CD8-positive, alpha-beta memory T cell (primary cell): Measurements from ENCODE around the gene PRAMEF6. TPM values are rescaled to one million over a fixed set of nuclear protein-coding genes. Genes with fewer than 3 reads are reported as not detected.
"Not testable (repeated sequence)": the region's sequence is repeated elsewhere in the genome, so short reads cannot be mapped to it uniquely, and the experiment has no call there.

Source experiments
- CTCF ChIA-PET: fragments of 350-600 bp; sonication (Branson Sonifier 250); formaldehyde crosslinking; loops from one replicate; lab custom pipeline; 2021; ENCODE audit warnings: antibody characterized with exemption; lab: Charles Lee
- POLR2A ChIA-PET: fragments of 350-600 bp; sonication (Branson Sonifier 250); formaldehyde crosslinking; loops from one replicate; lab custom pipeline; 2021; ENCODE audit warnings: antibody characterized with exemption; lab: Charles Lee
- DNase-seq, 5 donors: peaks; one replicate each; pipeline versions ENCODE4 v3.0.0 to v3.0.0-alpha.2; 2020 to 2022; ENCODE audit warnings: mixed read lengths in 1 of 5
- H3K27ac ChIP-seq: one replicate; pipeline ENCODE4 v1.7.0; 2013; ENCODE audit warnings: low read depth, mild to moderate bottlenecking, low read length, moderate library complexity
- H3K27me3 ChIP-seq: 2 replicates; pipeline ENCODE4 v1.7.0; 2013; ENCODE audit warnings: low read length, mild to moderate bottlenecking; ENCODE audit not compliant: insufficient read depth, poor library complexity, severe bottlenecking
- H3K36me3 ChIP-seq: 2 replicates; pipeline ENCODE4 v1.7.0; 2013; ENCODE audit warnings: mild to moderate bottlenecking, low read length, moderate library complexity; ENCODE audit not compliant: insufficient read depth
- H3K4me1 ChIP-seq: 2 replicates; pipeline ENCODE4 v1.7.0; 2013; ENCODE audit warnings: mild to moderate bottlenecking, low read length, moderate library complexity; ENCODE audit not compliant: insufficient read depth
- H3K4me3 ChIP-seq: 2 replicates; pipeline ENCODE4 v1.7.0; 2013; ENCODE audit warnings: mild to moderate bottlenecking, low read length
- H3K9me3 ChIP-seq: 2 replicates; pipeline ENCODE4 v1.7.0; 2013; ENCODE audit warnings: mild to moderate bottlenecking, low read length
- H3K27ac Mint-ChIP-seq, 8 donors: one replicate each; pipeline ENCODE4 v1.8.0; 2020 to 2021; ENCODE audit warnings: mixed read lengths in 8 of 8, mild to moderate bottlenecking in 6 of 8, inconsistent platforms in 3 of 8, moderate library complexity in 3 of 8
- H3K27me3 Mint-ChIP-seq, 2 donors: one replicate each; pipeline ENCODE4 v1.8.0; 2020 to 2021; ENCODE audit warnings: mixed read lengths in 2 of 2, mild to moderate bottlenecking in 1 of 2, moderate library complexity in 1 of 2
- H3K36me3 Mint-ChIP-seq, 3 donors: one replicate each; pipeline ENCODE4 v1.8.0; 2020 to 2021; ENCODE audit warnings: mixed read lengths in 3 of 3, inconsistent platforms in 1 of 3, mild to moderate bottlenecking in 1 of 3
- H3K4me1 Mint-ChIP-seq, 3 donors: one replicate each; pipeline ENCODE4 v1.8.0; 2020 to 2021; ENCODE audit warnings: mixed read lengths in 3 of 3, inconsistent platforms in 1 of 3, mild to moderate bottlenecking in 1 of 3
- H3K4me3 Mint-ChIP-seq, 7 donors: one replicate each; pipeline ENCODE4 v1.8.0; 2020 to 2021; ENCODE audit warnings: mixed read lengths in 7 of 7, mild to moderate bottlenecking in 6 of 7, moderate library complexity in 4 of 7, inconsistent platforms in 2 of 7
- H3K9me3 Mint-ChIP-seq, 5 donors: one replicate each; pipeline ENCODE4 v1.8.0; 2020 to 2022; ENCODE audit warnings: mixed read lengths in 5 of 5, mild to moderate bottlenecking in 3 of 5, moderate library complexity in 2 of 5, inconsistent platforms in 1 of 5
- polyA plus RNA-seq: library from polyadenylated mRNA; unstranded; fragments of 300-500 nt; fragmentation: Illumina TruSeq; gene quantifications from one replicate; pipeline ENCODE4 v1.2.3, GENCODE V29; 2021
- total RNA-seq, 2 experiments: library from RNA; stranded (reverse); gene quantifications; one replicate each; pipeline ENCODE4 v1.2.3, GENCODE V29; 2021

Gene PRAMEF6
- total RNA-seq (not detected), polyA plus RNA-seq (not detected)

DNA sequence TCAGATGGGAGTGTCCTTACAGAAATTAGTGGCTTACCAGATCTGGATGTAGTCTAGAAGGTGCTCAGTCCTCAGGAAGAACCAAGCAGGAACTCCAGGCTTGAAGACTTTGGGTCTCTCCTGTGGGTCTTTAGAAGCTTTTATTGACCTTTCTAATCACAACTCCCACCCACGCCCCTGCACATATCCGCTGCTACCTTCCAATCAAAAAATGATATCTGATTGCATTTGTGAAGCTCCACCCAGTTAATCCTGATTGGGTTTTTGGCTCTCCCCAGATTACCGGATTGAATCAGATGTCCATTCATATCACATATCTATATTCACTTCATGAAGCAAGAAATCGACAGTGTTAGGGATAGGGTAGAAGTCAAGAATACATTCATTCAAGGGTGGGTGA lies at the start of gene PRAMEF6:
Gene PRAMEF6 (minus strand): TSS at position 101 of the 400 bp plus-strand sequence. CDS start 5,062 bp downstream, outside the sequence.
- H3K4me1 ChIP-seq, H3K4me3 Mint-ChIP-seq, H3K36me3 ChIP-seq, POLR2A ChIA-PET, DNase-seq, H3K27ac ChIP-seq, H3K27me3 Mint-ChIP-seq, H3K27me3 ChIP-seq, CTCF ChIA-PET, H3K4me1 Mint-ChIP-seq, H3K9me3 Mint-ChIP-seq, H3K9me3 ChIP-seq, H3K27ac Mint-ChIP-seq, H3K36me3 Mint-ChIP-seq, H3K4me3 ChIP-seq: not testable (repeated sequence)

DNA sequence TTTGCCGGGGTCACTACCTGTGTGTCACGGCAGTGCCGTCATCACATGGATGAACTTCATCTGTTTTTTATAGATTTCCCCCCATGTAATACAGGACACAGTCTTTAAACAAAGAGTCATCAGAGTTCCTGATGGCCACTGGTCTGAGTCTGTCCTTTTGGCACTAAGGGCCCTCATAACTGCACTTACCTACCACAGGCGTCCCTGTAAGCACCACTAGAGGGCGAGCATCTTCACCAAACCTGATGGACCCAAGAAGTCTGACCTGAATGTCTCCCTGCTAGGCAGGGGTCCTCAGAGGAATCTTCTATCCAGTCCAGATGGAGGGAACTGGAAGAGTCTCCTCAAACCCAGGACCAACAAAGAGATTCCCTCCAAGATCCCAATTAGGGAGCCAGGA lies 23.0 kb downstream of the PRAMEF6 start:
- H3K36me3 Mint-ChIP-seq, H3K4me3 Mint-ChIP-seq, POLR2A ChIA-PET, H3K9me3 Mint-ChIP-seq, H3K4me1 ChIP-seq, H3K36me3 ChIP-seq, H3K9me3 ChIP-seq, DNase-seq, H3K4me1 Mint-ChIP-seq, H3K27me3 Mint-ChIP-seq, H3K4me3 ChIP-seq, H3K27ac ChIP-seq, H3K27me3 ChIP-seq, CTCF ChIA-PET: not testable (repeated sequence)
- H3K27ac Mint-ChIP-seq: peak overlapping the region in 1 of 8 donors; percentile 63

DNA sequence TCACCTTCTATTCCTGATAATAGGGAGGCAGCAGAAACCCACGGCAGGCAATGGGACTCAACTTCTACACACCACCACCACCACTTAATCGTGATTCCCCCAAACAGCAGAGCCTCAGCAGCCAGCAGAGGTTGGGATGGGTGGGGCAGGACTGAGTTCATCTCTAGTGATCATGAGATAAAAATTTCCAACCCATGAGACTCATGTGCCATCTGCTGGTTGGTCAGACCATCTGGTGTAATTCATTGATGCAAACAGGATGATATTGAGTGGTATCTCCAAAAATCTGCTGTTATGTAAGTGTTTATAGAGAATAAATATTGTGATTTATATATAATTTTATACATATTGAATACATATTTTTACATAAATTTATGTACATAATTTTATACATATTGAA lies 25.6 kb downstream of the PRAMEF6 start:
- DNase-seq, H3K27me3 Mint-ChIP-seq, H3K27ac ChIP-seq, H3K36me3 ChIP-seq, H3K4me1 ChIP-seq, H3K27me3 ChIP-seq, H3K4me3 ChIP-seq, H3K4me3 Mint-ChIP-seq, H3K9me3 ChIP-seq, H3K27ac Mint-ChIP-seq, H3K36me3 Mint-ChIP-seq, H3K4me1 Mint-ChIP-seq, CTCF ChIA-PET, H3K9me3 Mint-ChIP-seq, POLR2A ChIA-PET: not testable (repeated sequence)

DNA sequence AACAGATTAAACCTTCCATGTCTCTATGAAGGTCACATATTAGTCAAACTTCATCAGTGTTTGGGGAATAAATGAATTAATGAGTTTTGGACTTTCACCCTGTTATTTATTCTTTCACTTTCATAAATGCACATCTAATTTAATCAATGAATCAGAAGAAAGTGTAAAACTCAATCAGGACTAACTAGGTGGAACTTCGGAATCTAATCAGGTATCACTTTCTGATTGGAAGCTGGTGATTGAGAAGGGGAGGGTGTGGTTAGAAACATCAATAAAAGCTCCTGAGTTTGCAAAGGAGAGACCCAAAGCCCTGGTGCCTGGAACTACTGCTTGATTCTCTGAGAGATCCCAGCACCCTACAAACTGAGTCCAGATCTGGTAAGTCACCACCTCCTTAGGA lies 31.1 kb downstream of the PRAMEF6 start, which contains the start of gene PRAMEF7:
Gene PRAMEF7 (plus strand): TSS at position 301 of the 400 bp plus-strand sequence. CDS start 1,083 bp downstream, outside the sequence.
- H3K27ac Mint-ChIP-seq, H3K9me3 Mint-ChIP-seq, POLR2A ChIA-PET, H3K4me1 ChIP-seq, H3K9me3 ChIP-seq, H3K27me3 ChIP-seq, H3K4me1 Mint-ChIP-seq, CTCF ChIA-PET, H3K4me3 ChIP-seq, H3K27me3 Mint-ChIP-seq, H3K4me3 Mint-ChIP-seq, H3K36me3 Mint-ChIP-seq, DNase-seq, H3K36me3 ChIP-seq, H3K27ac ChIP-seq: not testable (repeated sequence)

DNA sequence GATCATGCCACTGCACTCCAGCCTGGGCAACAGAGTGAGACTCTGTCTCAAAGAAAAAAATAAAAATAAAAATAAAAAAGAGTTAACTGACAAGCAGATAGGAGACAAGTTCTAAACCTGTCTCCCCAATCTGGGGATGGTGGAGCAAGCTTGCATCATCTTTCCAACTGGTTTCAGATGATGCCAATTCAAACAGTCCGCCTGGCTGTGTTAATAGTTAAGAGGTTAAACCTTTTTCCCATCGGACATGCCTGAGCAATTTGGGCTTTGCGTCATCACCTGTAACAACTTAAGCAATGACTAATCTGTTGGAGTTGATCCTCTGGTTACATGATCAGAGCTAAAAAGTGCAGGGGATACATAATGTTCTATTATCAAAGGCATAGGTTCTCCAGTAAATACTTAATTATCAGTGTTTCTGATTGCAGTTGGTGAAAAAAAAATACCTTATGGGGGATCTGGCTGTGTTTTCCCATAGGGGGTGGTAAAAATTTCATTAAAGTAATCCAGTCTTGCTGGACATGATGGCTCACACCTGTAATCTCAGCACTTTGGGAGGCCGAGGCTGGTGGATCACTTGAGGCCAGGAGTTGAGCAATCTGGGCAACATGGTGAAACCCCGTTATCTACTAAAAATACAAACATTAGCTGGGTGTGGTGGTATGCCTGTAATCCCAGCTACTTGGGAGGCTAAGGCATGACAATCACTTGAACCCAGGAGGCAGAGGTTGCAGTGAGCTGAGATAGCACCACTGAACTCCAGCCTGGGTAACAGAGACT lies 43.4 kb downstream of the PRAMEF6 start:
- DNase-seq, H3K27ac Mint-ChIP-seq, H3K36me3 ChIP-seq, H3K4me1 ChIP-seq, H3K27me3 Mint-ChIP-seq, H3K9me3 Mint-ChIP-seq, H3K27me3 ChIP-seq, H3K4me3 Mint-ChIP-seq, H3K27ac ChIP-seq, H3K36me3 Mint-ChIP-seq, H3K4me1 Mint-ChIP-seq, POLR2A ChIA-PET, H3K4me3 ChIP-seq, CTCF ChIA-PET, H3K9me3 ChIP-seq: not testable (repeated sequence)

DNA sequence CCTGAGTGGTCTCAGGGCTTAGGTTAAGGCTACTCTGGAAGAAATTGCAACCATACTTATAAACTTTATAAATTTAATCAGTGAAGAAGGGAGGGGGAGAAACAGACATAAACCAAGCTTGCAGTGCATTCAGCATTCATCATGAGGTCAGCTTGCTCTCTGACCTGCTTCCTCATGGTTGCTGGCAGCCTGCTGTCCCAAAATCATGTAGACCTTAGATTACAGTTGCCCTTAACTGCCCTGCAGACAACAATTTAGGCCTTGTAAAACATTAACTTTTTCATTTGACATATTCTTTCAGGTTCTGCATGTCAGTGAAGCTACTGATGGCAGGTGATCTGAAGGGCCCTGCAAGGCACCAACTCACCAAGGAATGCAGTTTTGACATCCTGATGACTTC lies 48.2 kb downstream of the PRAMEF6 start:
- H3K9me3 ChIP-seq, H3K4me3 Mint-ChIP-seq, DNase-seq, H3K27me3 Mint-ChIP-seq, CTCF ChIA-PET, H3K27me3 ChIP-seq, POLR2A ChIA-PET, H3K27ac ChIP-seq, H3K9me3 Mint-ChIP-seq, H3K4me1 Mint-ChIP-seq, H3K27ac Mint-ChIP-seq, H3K4me1 ChIP-seq, H3K36me3 Mint-ChIP-seq, H3K4me3 ChIP-seq, H3K36me3 ChIP-seq: not testable (repeated sequence)

DNA sequence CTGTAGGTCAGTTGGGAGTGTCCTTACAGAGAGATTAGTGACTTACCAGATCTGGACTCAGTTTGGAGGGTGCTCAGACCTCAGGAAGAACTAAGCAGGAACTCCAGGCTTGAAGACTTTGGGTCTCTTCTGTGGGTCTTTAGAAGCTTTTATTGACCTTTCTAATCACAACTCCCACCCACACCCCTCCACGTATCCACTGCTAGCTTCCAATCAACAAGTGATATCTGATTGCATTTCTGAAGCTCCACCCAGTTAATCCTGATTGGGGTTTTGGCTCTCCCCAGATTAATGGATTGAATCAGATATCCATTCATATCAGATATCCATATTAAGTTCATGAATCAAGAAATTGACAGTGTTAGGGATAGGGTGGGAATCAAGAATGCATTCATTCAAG lies 49.2 kb downstream of the PRAMEF6 start, which contains the start of gene PRAMEF10:
Gene PRAMEF10 (minus strand): TSS at position 101 of the 400 bp plus-strand sequence. CDS start 2,423 bp downstream, outside the sequence.
- CTCF ChIA-PET, H3K27ac ChIP-seq, H3K9me3 ChIP-seq, H3K27ac Mint-ChIP-seq, H3K9me3 Mint-ChIP-seq, H3K27me3 Mint-ChIP-seq, DNase-seq, H3K4me1 ChIP-seq, POLR2A ChIA-PET, H3K36me3 ChIP-seq, H3K27me3 ChIP-seq, H3K4me1 Mint-ChIP-seq, H3K4me3 Mint-ChIP-seq, H3K4me3 ChIP-seq, H3K36me3 Mint-ChIP-seq: not testable (repeated sequence)
